ENCODE results near the gene DNM1L.

The DNM1L gene

GRCh38 chr12:32777159-32777558 is 98.1 kb downstream of the DNM1L start:
- no peaks in the 10 kb centered on the region for H3K9me2 ChIP-seq (replicated peaks; ENCODE audit: low read depth, low read length)
- H3K79me2 ChIP-seq (ENCODE audit: insufficient read depth, low read length): no peaks in the 10 kb centered on the region
- no peak overlapping the region for H2AFZ ChIP-seq (ENCODE audit: low read length)
- H3K9me3 ChIP-seq (ENCODE audit: insufficient read depth, low read depth, low read length): no peaks in the 10 kb centered on the region
- no peaks in the 10 kb centered on the region for H4K20me1 ChIP-seq (ENCODE audit: insufficient read depth, low read length, poor library complexity, severe bottlenecking)
- H3K36me3 ChIP-seq (ENCODE audit: insufficient read depth, low read length): no peaks in the 10 kb centered on the region
- H3K4me3 ChIP-seq (ENCODE audit: low read length, poor library complexity, severe bottlenecking): no peak overlapping the region
- no peak overlapping the region for H3K9ac ChIP-seq (ENCODE audit: low read depth, low read length, poor library complexity, severe bottlenecking)
- H3F3A ChIP-seq (ENCODE audit: low read depth): no peaks in the 10 kb centered on the region
- no peak overlapping the region for H3K4me2 ChIP-seq (ENCODE audit: low read depth, low read length, poor library complexity, severe bottlenecking)
- no peak for TF ChIP-seq EZH2phosphoT487 (IDR thresholded peaks at IDR 0.05; ENCODE audit: borderline replicate concordance)
- TF ChIP-seq CTCF (conservative IDR thresholded peaks at IDR 0.05; ENCODE audit: low read length): no peak
- no peaks in the 10 kb centered on the region for H3K27me3 ChIP-seq (ENCODE audit: insufficient read depth, low read length, poor library complexity, severe bottlenecking)
- no peaks in the 10 kb centered on the region for H3K4me1 ChIP-seq (ENCODE audit: insufficient read depth, low read length, poor library complexity, severe bottlenecking)

GRCh38 chr12:32777691-32778175 is 98.6 kb downstream of the DNM1L start:
- Histone ChIP-seq H3K4me1 (ENCODE audit: insufficient read depth, low read length, poor library complexity, severe bottlenecking) (no peaks in the 10 kb centered on the region), H3K9me3 (ENCODE audit: insufficient read depth, low read depth, low read length) (no peaks in the 10 kb centered on the region), H3K4me2 (ENCODE audit: low read depth, low read length, poor library complexity, severe bottlenecking) (no peak overlapping the region), H3K9me2 (replicated peaks; ENCODE audit: low read depth, low read length) (no peaks in the 10 kb centered on the region), H3K36me3 (ENCODE audit: insufficient read depth, low read length) (no peaks in the 10 kb centered on the region), H3K9ac (ENCODE audit: low read depth, low read length, poor library complexity, severe bottlenecking) (no peak overlapping the region), H2AFZ (ENCODE audit: low read length) (no peak overlapping the region), H3K79me2 (ENCODE audit: insufficient read depth, low read length) (no peaks in the 10 kb centered on the region), H3K4me3 (ENCODE audit: low read length, poor library complexity, severe bottlenecking) (no peak overlapping the region), H4K20me1 (ENCODE audit: insufficient read depth, low read length, poor library complexity, severe bottlenecking) (no peaks in the 10 kb centered on the region), H3K27me3 (ENCODE audit: insufficient read depth, low read length, poor library complexity, severe bottlenecking) (no peaks in the 10 kb centered on the region), H3F3A (ENCODE audit: low read depth) (no peaks in the 10 kb centered on the region)
- TF ChIP-seq CTCF (conservative IDR thresholded peaks at IDR 0.05; ENCODE audit: low read length) (no peak), EZH2phosphoT487 (IDR thresholded peaks at IDR 0.05; ENCODE audit: borderline replicate concordance) (no peak)

GRCh38 chr12:32780071-32780470 is 101.0 kb downstream of the DNM1L start:
- Histone ChIP-seq H3K4me1 (ENCODE audit: insufficient read depth, low read length, poor library complexity, severe bottlenecking) (no peaks in the 10 kb centered on the region), H3K79me2 (ENCODE audit: insufficient read depth, low read length) (no peaks in the 10 kb centered on the region)
- no peak for TF ChIP-seq CTCF (conservative IDR thresholded peaks at IDR 0.05; ENCODE audit: low read length)
- no peak for TF ChIP-seq EZH2phosphoT487 (IDR thresholded peaks at IDR 0.05; ENCODE audit: borderline replicate concordance)

More at GRCh38 chr12:32780071-32780470, 101.0 kb downstream of the DNM1L start:
- Histone ChIP-seq H3F3A (ENCODE audit: low read depth) (no peaks in the 10 kb centered on the region), H2AFZ (ENCODE audit: low read length) (no peak overlapping the region), H3K36me3 (ENCODE audit: insufficient read depth, low read length) (no peaks in the 10 kb centered on the region), H4K20me1 (ENCODE audit: insufficient read depth, low read length, poor library complexity, severe bottlenecking) (no peaks in the 10 kb centered on the region), H3K27me3 (ENCODE audit: insufficient read depth, low read length, poor library complexity, severe bottlenecking) (no peaks in the 10 kb centered on the region), H3K9ac (ENCODE audit: low read depth, low read length, poor library complexity, severe bottlenecking) (no peak overlapping the region), H3K4me2 (ENCODE audit: low read depth, low read length, poor library complexity, severe bottlenecking) (no peak overlapping the region), H3K9me3 (ENCODE audit: insufficient read depth, low read depth, low read length) (no peaks in the 10 kb centered on the region), H3K9me2 (replicated peaks; ENCODE audit: low read depth, low read length) (no peaks in the 10 kb centered on the region), H3K4me3 (ENCODE audit: low read length, poor library complexity, severe bottlenecking) (no peak overlapping the region)
